HepG2 (cell line): Measurements from ENCODE around the gene RRP9. TPM values are rescaled to one million over a fixed set of nuclear protein-coding genes. Genes with fewer than 3 reads are reported as not detected.

Experiments
- E2F1 ChIP-seq: sonication (generic); formaldehyde crosslinking; IDR thresholded peaks from 2 replicates; pipeline ENCODE4 v1.5.0; 2020; ENCODE audit warnings: missing genetic modification reagents
- HNRNPH1 ChIP-seq: fragments of 200-400 bp; formaldehyde crosslinking; optimal IDR thresholded peaks from 2 replicates; pipeline ENCODE3; 2017; ENCODE audit warnings: mild to moderate bottlenecking, low read depth, low read length
- HNRNPLL ChIP-seq: fragments of 200-400 bp; formaldehyde crosslinking; IDR thresholded peaks from 2 replicates; pipeline ENCODE4 v1.6.1; 2017; ENCODE audit warnings: mild to moderate bottlenecking, low read depth, low read length; ENCODE audit not compliant: poor library complexity, severe bottlenecking
- HOXA7 ChIP-seq: sonication (generic); formaldehyde crosslinking; IDR thresholded peaks from 2 replicates; pipeline ENCODE4 v1.8.1; 2022; ENCODE audit warnings: mild to moderate bottlenecking, missing genetic modification reagents, moderate library complexity
- KLF9 ChIP-seq: IDR thresholded peaks from 2 replicates; pipeline ENCODE4 v1.6.1; 2016; ENCODE audit warnings: low read depth
- NONO ChIP-seq, 2 experiments: fragments of 450-650 bp in 1 of 2; sonication (generic) in 1 of 2; formaldehyde crosslinking in 1 of 2; IDR thresholded peaks in 1 of 2; conservative IDR thresholded peaks in 1 of 2; 2 replicates each; pipeline versions ENCODE4 v1.6.1 to v1.8.0; 2017 to 2022; ENCODE audit warnings: mild to moderate bottlenecking in 1 of 2, missing genetic modification reagents in 1 of 2, moderate library complexity in 1 of 2
- PHB2 ChIP-seq: fragments of 450-650 bp; IDR thresholded peaks from 2 replicates; pipeline ENCODE4 v1.6.1; 2018; ENCODE audit not compliant: partially characterized antibody
- TMF1 ChIP-seq: sonication (generic); formaldehyde crosslinking; IDR thresholded peaks from 2 replicates; pipeline ENCODE4 v1.8.1; 2022; ENCODE audit warnings: low read depth, missing genetic modification reagents
- TRIM22 ChIP-seq: fragments of 450-650 bp; IDR thresholded peaks from 2 replicates; pipeline ENCODE4 v1.6.1; 2017
- ZBED4 ChIP-seq: sonication (generic); formaldehyde crosslinking; IDR thresholded peaks from 2 replicates; pipeline ENCODE4 v1.4.0; 2020; ENCODE audit warnings: missing genetic modification reagents, borderline replicate concordance
- ZBTB21 ChIP-seq: sonication (generic); formaldehyde crosslinking; IDR thresholded peaks from 2 replicates; pipeline ENCODE4 v1.4.0; 2020; ENCODE audit warnings: missing genetic modification reagents
- ZNF143 ChIP-seq: sonication (generic); formaldehyde crosslinking; IDR thresholded peaks from 2 replicates; pipeline ENCODE4 v1.4.0; 2020; ENCODE audit warnings: missing genetic modification reagents
- ZNF746 ChIP-seq: sonication (generic); formaldehyde crosslinking; IDR thresholded peaks from 2 replicates; pipeline ENCODE4 v1.8.0; 2022; ENCODE audit warnings: mild to moderate bottlenecking, missing genetic modification reagents
- polyA plus RNA-seq, 8 experiments: library from polyadenylated mRNA; depleted of rRNA in 3 of 8; stranded (reverse) in 7 of 8; unstranded in 1 of 8; fragments of >200 nt; fragmentation: Illumina TruSeq in 4 of 8; extraction: Trizol in 4 of 8; gene quantifications; 2 replicates each; pipeline versions ENCODE4 v1.2.1 to v1.2.3, GENCODE V29; 2011 to 2016; ENCODE audit warnings: low read depth in 4 of 8, missing spikeins in 1 of 8, mixed read lengths in 1 of 8; ENCODE audit not compliant: insufficient read depth in 1 of 8
- total RNA-seq, 5 experiments: library from RNA; depleted of rRNA; stranded (reverse); fragments of >200 nt; fragmentation: Illumina TruSeq; extraction: Trizol; gene quantifications; 2 replicates each; pipeline ENCODE4 v1.2.3, GENCODE V29; 2016; ENCODE audit warnings: low read depth in 1 of 5
- TF ChIP-seq, protein P1 (sequence below): sonication (generic); formaldehyde crosslinking; IDR thresholded peaks from 2 replicates; pipeline ENCODE4 v1.5.1; 2020; ENCODE audit warnings: mild to moderate bottlenecking, missing genetic modification reagents, moderate library complexity
- TF ChIP-seq, protein P2 (sequence below): sonication (generic); formaldehyde crosslinking; conservative IDR thresholded peaks from 2 replicates; pipeline ENCODE4 v1.4.0; 2020; ENCODE audit warnings: mild to moderate bottlenecking, missing genetic modification reagents, moderate library complexity

Gene RRP9
- total and polyA plus RNA-seq, 2 of the 13 experiments (the other 11 are each of a cell fraction or from before 2014, with no cell fraction given): 14.8 to 44.0 TPM

- TF ChIP-seq TRIM22 (no peak), E2F1 (no peak), HNRNPLL (no peak), ZNF143 (CRISPR knock-in tag) (no peak), ZBTB21 (CRISPR knock-in tag) (no peak), HNRNPH1 (no peak), KLF9 (CRISPR knock-in tag) (no peak), ZNF746 (CRISPR knock-in tag) (no peak), NONO (IDR thresholded peaks at IDR 0.05) (no peak), NONO (CRISPR knock-in tag; conservative IDR thresholded peaks at IDR 0.05) (peak; percentile 21; the same call in 1 of the 2 replicates), TMF1 (no peak), ZBED4 (CRISPR knock-in tag) (no peak), HOXA7 (CRISPR knock-in tag) (no peak), PHB2 (no peak)
- TF ChIP-seq, protein P1, sequence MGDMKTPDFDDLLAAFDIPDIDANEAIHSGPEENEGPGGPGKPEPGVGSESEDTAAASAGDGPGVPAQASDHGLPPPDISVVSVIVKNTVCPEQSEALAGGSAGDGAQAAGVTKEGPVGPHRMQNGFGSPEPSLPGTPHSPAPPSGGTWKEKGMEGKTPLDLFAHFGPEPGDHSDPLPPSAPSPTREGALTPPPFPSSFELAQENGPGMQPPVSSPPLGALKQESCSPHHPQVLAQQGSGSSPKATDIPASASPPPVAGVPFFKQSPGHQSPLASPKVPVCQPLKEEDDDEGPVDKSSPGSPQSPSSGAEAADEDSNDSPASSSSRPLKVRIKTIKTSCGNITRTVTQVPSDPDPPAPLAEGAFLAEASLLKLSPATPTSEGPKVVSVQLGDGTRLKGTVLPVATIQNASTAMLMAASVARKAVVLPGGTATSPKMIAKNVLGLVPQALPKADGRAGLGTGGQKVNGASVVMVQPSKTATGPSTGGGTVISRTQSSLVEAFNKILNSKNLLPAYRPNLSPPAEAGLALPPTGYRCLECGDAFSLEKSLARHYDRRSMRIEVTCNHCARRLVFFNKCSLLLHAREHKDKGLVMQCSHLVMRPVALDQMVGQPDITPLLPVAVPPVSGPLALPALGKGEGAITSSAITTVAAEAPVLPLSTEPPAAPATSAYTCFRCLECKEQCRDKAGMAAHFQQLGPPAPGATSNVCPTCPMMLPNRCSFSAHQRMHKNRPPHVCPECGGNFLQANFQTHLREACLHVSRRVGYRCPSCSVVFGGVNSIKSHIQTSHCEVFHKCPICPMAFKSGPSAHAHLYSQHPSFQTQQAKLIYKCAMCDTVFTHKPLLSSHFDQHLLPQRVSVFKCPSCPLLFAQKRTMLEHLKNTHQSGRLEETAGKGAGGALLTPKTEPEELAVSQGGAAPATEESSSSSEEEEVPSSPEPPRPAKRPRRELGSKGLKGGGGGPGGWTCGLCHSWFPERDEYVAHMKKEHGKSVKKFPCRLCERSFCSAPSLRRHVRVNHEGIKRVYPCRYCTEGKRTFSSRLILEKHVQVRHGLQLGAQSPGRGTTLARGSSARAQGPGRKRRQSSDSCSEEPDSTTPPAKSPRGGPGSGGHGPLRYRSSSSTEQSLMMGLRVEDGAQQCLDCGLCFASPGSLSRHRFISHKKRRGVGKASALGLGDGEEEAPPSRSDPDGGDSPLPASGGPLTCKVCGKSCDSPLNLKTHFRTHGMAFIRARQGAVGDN: 0 out of 2 replicates have a peak, but pooled peaks have one; percentile 36
- TF ChIP-seq, protein P2, sequence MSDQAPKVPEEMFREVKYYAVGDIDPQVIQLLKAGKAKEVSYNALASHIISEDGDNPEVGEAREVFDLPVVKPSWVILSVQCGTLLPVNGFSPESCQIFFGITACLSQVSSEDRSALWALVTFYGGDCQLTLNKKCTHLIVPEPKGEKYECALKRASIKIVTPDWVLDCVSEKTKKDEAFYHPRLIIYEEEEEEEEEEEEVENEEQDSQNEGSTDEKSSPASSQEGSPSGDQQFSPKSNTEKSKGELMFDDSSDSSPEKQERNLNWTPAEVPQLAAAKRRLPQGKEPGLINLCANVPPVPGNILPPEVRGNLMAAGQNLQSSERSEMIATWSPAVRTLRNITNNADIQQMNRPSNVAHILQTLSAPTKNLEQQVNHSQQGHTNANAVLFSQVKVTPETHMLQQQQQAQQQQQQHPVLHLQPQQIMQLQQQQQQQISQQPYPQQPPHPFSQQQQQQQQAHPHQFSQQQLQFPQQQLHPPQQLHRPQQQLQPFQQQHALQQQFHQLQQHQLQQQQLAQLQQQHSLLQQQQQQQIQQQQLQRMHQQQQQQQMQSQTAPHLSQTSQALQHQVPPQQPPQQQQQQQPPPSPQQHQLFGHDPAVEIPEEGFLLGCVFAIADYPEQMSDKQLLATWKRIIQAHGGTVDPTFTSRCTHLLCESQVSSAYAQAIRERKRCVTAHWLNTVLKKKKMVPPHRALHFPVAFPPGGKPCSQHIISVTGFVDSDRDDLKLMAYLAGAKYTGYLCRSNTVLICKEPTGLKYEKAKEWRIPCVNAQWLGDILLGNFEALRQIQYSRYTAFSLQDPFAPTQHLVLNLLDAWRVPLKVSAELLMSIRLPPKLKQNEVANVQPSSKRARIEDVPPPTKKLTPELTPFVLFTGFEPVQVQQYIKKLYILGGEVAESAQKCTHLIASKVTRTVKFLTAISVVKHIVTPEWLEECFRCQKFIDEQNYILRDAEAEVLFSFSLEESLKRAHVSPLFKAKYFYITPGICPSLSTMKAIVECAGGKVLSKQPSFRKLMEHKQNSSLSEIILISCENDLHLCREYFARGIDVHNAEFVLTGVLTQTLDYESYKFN: peak; percentile 75
Measured at GRCh38 chr3:51968170-51968775, 26.6 kb upstream of the RRP9 start (continued).
